Endothelial cell of umbilical vein (primary cell): ENCODE data around the gene TPCN1. TPM values are rescaled to one million over a fixed set of nuclear protein-coding genes. Genes with fewer than 3 reads are reported as not detected.

Source experiments
- BruUV-seq: library from RNA; stranded (reverse); fragments of 400-500 nt; replicated peaks from 2 replicates; lab custom pipeline; 2021; lab: Mats Ljungman, UMichigan
- CTCF ChIA-PET: fragments of 300-600, 350-600 bp; sonication (Branson Sonifier 250); formaldehyde crosslinking; loops from one replicate; lab custom pipeline; 2021; ENCODE audit warnings: antibody characterized with exemption, inconsistent platforms; lab: Charles Lee
- POLR2A ChIA-PET: fragments of 300-600, 350-600 bp; sonication (Branson Sonifier 250); formaldehyde crosslinking; loops from one replicate; lab custom pipeline; 2021; ENCODE audit warnings: antibody characterized with exemption, inconsistent platforms; lab: Charles Lee
- DNase-seq: peaks from one replicate; pipeline ENCODE4 v3.0.0-alpha.2; 2011; ENCODE audit warnings: low read depth, low spot score
- FAIRE-seq: peaks from 2 replicates; lab custom pipeline; 2011; peaks lifted over from hg19 to GRCh38; lab: Jason Lieb, UNC
- H2AFZ ChIP-seq: 2 replicates; pipeline ENCODE4 v1.6.0; 2012; ENCODE audit warnings: low read depth, low read length, control low read depth, inconsistent platforms
- H3K27ac ChIP-seq: 2 replicates; pipeline ENCODE4 v1.5.1; 2011; ENCODE audit warnings: low read depth, mild to moderate bottlenecking, control low read depth, low read length, moderate library complexity; ENCODE audit not compliant: insufficient read depth
- H3K27me3 ChIP-seq, 2 experiments: 2 replicates each; pipeline versions ENCODE4 v1.6.0 to v1.6.1; 2011; ENCODE audit warnings: low read length in 2 of 2, mixed read lengths in 1 of 2; ENCODE audit not compliant: control insufficient read depth in 2 of 2, insufficient read depth in 2 of 2
- H3K36me3 ChIP-seq, 2 experiments: 2 replicates in 1 of 2; 3 replicates in 1 of 2; pipeline ENCODE4 v1.5.1; 2011; ENCODE audit warnings: low read length in 2 of 2, mild to moderate bottlenecking in 1 of 2, moderate library complexity in 1 of 2; ENCODE audit not compliant: control insufficient read depth in 2 of 2, insufficient read depth in 2 of 2; ENCODE audit errors: extremely low read depth in 1 of 2
- H3K4me1 ChIP-seq: 3 replicates; pipeline ENCODE4 v1.5.1; 2011; ENCODE audit warnings: mild to moderate bottlenecking, low read length; ENCODE audit not compliant: control insufficient read depth, insufficient read depth; ENCODE audit errors: extremely low read depth
- H3K4me2 ChIP-seq: 2 replicates; pipeline ENCODE4 v1.6.1; 2011; ENCODE audit warnings: low read length, control low read depth, mixed read lengths; ENCODE audit not compliant: insufficient read depth
- H3K4me3 ChIP-seq, 3 experiments: fragments of 200-600 bp in 1 of 3; sonication (generic), shearing (Covaris generic) in 1 of 3; replicated peaks in 1 of 3; 2 replicates each; pipeline ENCODE4 v1.5.1; 2011 to 2016; ENCODE audit warnings: control low read depth in 3 of 3, low read length in 3 of 3, mild to moderate bottlenecking in 2 of 3, inconsistent platforms in 1 of 3, low read depth in 1 of 3, moderate library complexity in 1 of 3; ENCODE audit not compliant: insufficient read depth in 1 of 3
- H3K79me2 ChIP-seq: 2 replicates; pipeline ENCODE4 v1.6.0; 2012; ENCODE audit warnings: low read length, inconsistent platforms; ENCODE audit not compliant: control insufficient read depth, insufficient read depth
- H3K9ac ChIP-seq: replicated peaks from 2 replicates; pipeline ENCODE3; 2011; ENCODE audit warnings: low read length, control low read depth; ENCODE audit not compliant: insufficient read depth; ENCODE audit errors: extremely low read depth
- H3K9me1 ChIP-seq: replicated peaks from 3 replicates; pipeline ENCODE4 v1.6.0; 2011; ENCODE audit warnings: mild to moderate bottlenecking, low read length; ENCODE audit not compliant: control insufficient read depth, insufficient read depth; ENCODE audit errors: extremely low read depth
- H3K9me3 ChIP-seq: replicated peaks from 2 replicates; pipeline ENCODE4 v1.5.1; 2012; ENCODE audit warnings: low read length, inconsistent platforms; ENCODE audit not compliant: control insufficient read depth, insufficient read depth
- H4K20me1 ChIP-seq: replicated peaks from 2 replicates; pipeline ENCODE3; 2011; ENCODE audit warnings: mild to moderate bottlenecking, low read length; ENCODE audit not compliant: control insufficient read depth, insufficient read depth; ENCODE audit errors: extremely low read depth
- CTCF ChIP-seq, 2 donors: IDR thresholded peaks; 1 replicate in 1 of 2; 2 replicates in 1 of 2; pipeline ENCODE4 v1.5.1; 2011; ENCODE audit warnings: low read length in 2 of 2, mild to moderate bottlenecking in 2 of 2, moderate library complexity in 2 of 2, control low read depth in 1 of 2, inconsistent platforms in 1 of 2, low read depth in 1 of 2; ENCODE audit not compliant: insufficient read depth in 1 of 2; ENCODE audit errors: extremely low read depth in 1 of 2
- EZH2 ChIP-seq: IDR thresholded peaks from 2 replicates; pipeline ENCODE4 v1.6.1; 2012; ENCODE audit warnings: borderline replicate concordance, low read depth, mild to moderate bottlenecking, moderate library complexity, low read length, inconsistent platforms; ENCODE audit not compliant: severe bottlenecking
- FOS ChIP-seq: IDR thresholded peaks from 2 replicates; pipeline ENCODE4 v1.6.1; 2011; ENCODE audit warnings: mild to moderate bottlenecking, low read length, moderate library complexity, borderline replicate concordance; ENCODE audit not compliant: insufficient read depth
- GATA2 ChIP-seq: IDR thresholded peaks from 2 replicates; pipeline ENCODE4 v1.7.0; 2011; ENCODE audit warnings: low read depth, mild to moderate bottlenecking, moderate library complexity, mixed read lengths, low read length; ENCODE audit not compliant: insufficient read length, insufficient read depth
- JUN ChIP-seq: IDR thresholded peaks from 2 replicates; pipeline ENCODE4 v1.6.1; 2011; ENCODE audit warnings: borderline replicate concordance, low read depth; ENCODE audit not compliant: insufficient read length, insufficient read depth
- MAX ChIP-seq: IDR thresholded peaks from 2 replicates; pipeline ENCODE4 v1.6.1; 2011; ENCODE audit not compliant: insufficient read depth, insufficient read length
- MYC ChIP-seq: IDR thresholded peaks from one replicate; pipeline ENCODE4 v1.6.1; 2011; ENCODE audit warnings: mild to moderate bottlenecking, low read depth, low read length
- POLR2A ChIP-seq: IDR thresholded peaks from 2 replicates; pipeline ENCODE4 v1.6.1; 2012; ENCODE audit warnings: low read depth, mild to moderate bottlenecking, control low read depth, low read length
- POLR2AphosphoS5 ChIP-seq: IDR thresholded peaks from 2 replicates; pipeline ENCODE4 v1.6.1; 2012; ENCODE audit warnings: low read depth, mild to moderate bottlenecking, control low read depth, low read length, moderate library complexity; ENCODE audit not compliant: insufficient read depth
- dilution Hi-C: fragments of 300-500 bp; cut with MboI; formaldehyde crosslinking; loops from one replicate; pipeline ENCODE4 v1.15.0; 2019; ENCODE audit warnings: low sequenced_read_pairs; ENCODE audit not compliant: extremely low pct_ligation_motif_present
- intact Hi-C: fragments of 100-400 bp; cut with micrococcal nuclease; formaldehyde crosslinking; loops from one replicate; pipeline ENCODE4 v1.10.0; 2022
- polyA plus RNA-seq, 4 experiments: library from polyadenylated mRNA; depleted of rRNA in 3 of 4; stranded (reverse) in 3 of 4; unstranded in 1 of 4; fragments of >200 nt; gene quantifications; 2 replicates each; pipeline versions ENCODE4 v1.2.1 to v1.2.3, GENCODE V29; 2011 to 2012; ENCODE audit warnings: missing spikeins in 1 of 4
- total RNA-seq: library from RNA; stranded (reverse); gene quantifications from 2 replicates; pipeline ENCODE4 v1.2.3, GENCODE V29; 2021

TPCN1 gene
- total and polyA plus RNA-seq, 2 donors (not counting 3 experiments of a cell fraction or from before 2014, with no cell fraction given): 19.5 to 28.3 TPM

- TF ChIP-seq FOS: no peak
- TF ChIP-seq POLR2AphosphoS5: no peak
- no peak for TF ChIP-seq JUN
- no peak for TF ChIP-seq CTCF (IDR thresholded peaks at IDR 0.05; ENCODE audit: extremely low read depth in 1 of 2, insufficient read depth in 1 of 2, low read depth in 1 of 2, low read length in 2 of 2)
- TF ChIP-seq MAX: no peak
- no peak for TF ChIP-seq GATA2
- no peak for TF ChIP-seq POLR2A
- no peak for TF ChIP-seq EZH2
- TF ChIP-seq MYC: no peak
- DNase-seq: no peak
- intact Hi-C loops (no loop called here), dilution Hi-C loops (no loop called here)
- Histone ChIP-seq H2AFZ (no peak overlapping the region), H3K36me3 (peaks cover 0 to 3% of the 10 kb centered on the region in 2 experiments), H4K20me1 (no peaks in the 10 kb centered on the region), H3K79me2 (no peaks in the 10 kb centered on the region), H3K4me1 (peaks cover 7% of the 10 kb centered on the region), H3K9me3 (no peaks in the 10 kb centered on the region), H3K4me3 (no peak overlapping the region), H3K27ac (no peak overlapping the region), H3K9ac (no peak overlapping the region), H3K4me2 (no peak overlapping the region), H3K9me1 (no peaks in the 10 kb centered on the region), H3K27me3 (no peaks in the 10 kb centered on the region)
- BruUV-seq: no TSS peak
- FAIRE-seq: no peak
- ChIA-PET POLR2A (interaction anchor here (0.7 kb wide), 1 partner anchor 10 kb away, joined by 4 read pairs; no protein-coding TSS in a partner anchor), CTCF (interaction anchor here (0.8 to 1.3 kb wide), 3 partner anchors 13 to 100 kb away, joined by 3 to 4 read pairs (median 3); no protein-coding TSS in a partner anchor)
Measured at GRCh38 chr12:113325916-113326315, 104.7 kb downstream of the TPCN1 start.
